K562 (cell line): Measurements from ENCODE around the gene TRIM38. TPM values are rescaled to one million over a fixed set of nuclear protein-coding genes. Genes with fewer than 3 reads are reported as not detected.

Experiments used
- DMBX1 ChIP-seq: fragments of 250-450 bp; sonication (Bioruptor Pico); IDR thresholded peaks from 2 replicates; pipeline ENCODE4 v1.8.0; 2022; ENCODE audit warnings: inconsistent platforms, mild to moderate bottlenecking, moderate library complexity, borderline replicate concordance
- ELF1 ChIP-seq: fragments of 200-800 bp; sonication (Bioruptor generic); IDR thresholded peaks from 2 replicates; pipeline ENCODE4 v1.6.1; 2016; ENCODE audit warnings: missing genetic modification characterization, missing compliant biosample characterization
- FOXK2 ChIP-seq, 2 experiments: fragments of 450-650 bp; IDR thresholded peaks in 1 of 2; conservative IDR thresholded peaks in 1 of 2; 2 replicates each; pipeline ENCODE4 v1.6.1; 2016; ENCODE audit warnings: low read depth in 2 of 2, mild to moderate bottlenecking in 1 of 2
- POLR2B ChIP-seq: fragments of 450-650 bp; IDR thresholded peaks from 2 replicates; pipeline ENCODE4 v1.6.1; 2018; ENCODE audit warnings: low read depth; ENCODE audit not compliant: partially characterized antibody
- TEAD2 ChIP-seq: fragments of 450-650 bp; IDR thresholded peaks from 2 replicates; pipeline ENCODE4 v1.6.1; 2016; ENCODE audit warnings: missing genetic modification characterization, control low read depth, missing compliant biosample characterization
- YY1 ChIP-seq, 3 experiments: IDR thresholded peaks; 2 replicates each; pipeline ENCODE4 v1.6.1; 2011; ENCODE audit warnings: low read length in 2 of 3, mild to moderate bottlenecking in 2 of 3, moderate library complexity in 2 of 3, borderline replicate concordance in 1 of 3, control low read depth in 1 of 3, low read depth in 1 of 3; ENCODE audit not compliant: insufficient read depth in 3 of 3, insufficient replicate concordance in 2 of 3, control insufficient read depth in 1 of 3, insufficient read length in 1 of 3; ENCODE audit errors: extremely low read depth in 1 of 3
- ZNF146 ChIP-seq: IDR thresholded peaks from one replicate; pipeline ENCODE4 v1.6.1; 2018; ENCODE audit warnings: missing compliant biosample characterization; ENCODE audit not compliant: unreplicated experiment
- ZNF644 ChIP-seq: fragments of 200-800 bp; sonication (Bioruptor generic); IDR thresholded peaks from 2 replicates; pipeline ENCODE4 v1.6.1; 2016; ENCODE audit warnings: low read depth, missing genetic modification characterization, missing compliant biosample characterization
- polyA plus RNA-seq, 8 experiments: library from polyadenylated mRNA; depleted of rRNA in 4 of 8; stranded (reverse) in 5 of 8; unstranded in 3 of 8; fragments of >200 nt; fragmentation: Nextera tagmentation in 2 of 8; fragmentation: Illumina TruSeq in 1 of 8; extraction: Ambion mirVana in 2 of 8; extraction: Trizol in 1 of 8; gene quantifications; 2 replicates each; pipeline versions ENCODE4 v1.2.1 to v1.2.3, GENCODE V29; 2011 to 2014; ENCODE audit warnings: inconsistent platforms in 1 of 8, missing spikeins in 1 of 8
- total RNA-seq, 7 experiments: library from RNA; depleted of rRNA in 6 of 7; stranded (reverse); fragments of >200 nt in 6 of 7; fragmentation: Illumina TruSeq in 2 of 7; extraction: Trizol in 2 of 7; gene quantifications; 2 replicates each; pipeline versions ENCODE4 v1.2.1 to v1.2.3, GENCODE V29; 2011 to 2021; ENCODE audit warnings: low replicate concordance in 1 of 7
- TF ChIP-seq, protein P1 (sequence below): sonication (generic); IDR thresholded peaks from 2 replicates; pipeline ENCODE4 v1.6.1; 2016
- TF ChIP-seq, protein P2 (sequence below): fragments of 450-650 bp; IDR thresholded peaks from 2 replicates; pipeline ENCODE4 v1.6.1; 2018; ENCODE audit not compliant: partially characterized antibody
- TF ChIP-seq, protein P3 (sequence below): sonication (generic); formaldehyde crosslinking; IDR thresholded peaks from 2 replicates; pipeline ENCODE4 v1.8.0; 2022; ENCODE audit warnings: missing genetic modification reagents, mild to moderate bottlenecking, borderline replicate concordance
- TF ChIP-seq, protein P4 (sequence below), 2 experiments: IDR thresholded peaks in 1 of 2; conservative IDR thresholded peaks in 1 of 2; 2 replicates each; pipeline ENCODE4 v1.6.1; 2016; ENCODE audit warnings: low read depth in 2 of 2, mild to moderate bottlenecking in 1 of 2, missing compliant biosample characterization in 1 of 2, missing genetic modification characterization in 1 of 2, moderate library complexity in 1 of 2
- TF ChIP-seq, protein P5 (sequence below): sonication (generic); formaldehyde crosslinking; IDR thresholded peaks from 2 replicates; pipeline ENCODE4 v1.8.1; 2023; ENCODE audit warnings: mild to moderate bottlenecking, missing genetic modification reagents

Gene TRIM38
- total and polyA plus RNA-seq, 9 of the 15 experiments (the other 6 are each of a cell fraction or from before 2014, with no cell fraction given): 1.7 to 6.7 (median 6.3) TPM

DNA sequence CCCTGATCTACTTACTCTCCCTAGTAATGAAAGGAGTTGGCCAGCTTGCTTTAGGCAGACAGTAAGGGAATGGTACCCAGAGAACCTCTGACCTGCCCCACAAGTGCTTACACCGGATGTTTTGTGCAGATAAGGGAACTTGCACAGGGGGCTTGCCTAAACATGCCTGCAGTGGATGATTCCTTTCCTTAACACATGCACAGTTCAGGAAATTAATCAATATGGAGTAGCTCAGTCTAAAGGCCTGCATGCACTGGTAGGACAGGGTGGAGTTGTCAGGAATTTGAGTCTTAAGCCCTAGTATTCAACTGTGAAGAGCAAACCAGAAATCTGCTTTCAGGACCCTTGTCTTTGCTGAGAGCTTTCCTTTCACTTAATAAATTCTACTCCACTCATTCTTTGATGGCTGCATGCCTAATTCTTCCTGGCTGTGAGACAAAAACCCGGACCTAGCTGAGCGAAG lies 3.9 kb upstream of the TRIM38 start (continued):
- no peak for TF ChIP-seq POLR2B
- TF ChIP-seq, protein P1, sequence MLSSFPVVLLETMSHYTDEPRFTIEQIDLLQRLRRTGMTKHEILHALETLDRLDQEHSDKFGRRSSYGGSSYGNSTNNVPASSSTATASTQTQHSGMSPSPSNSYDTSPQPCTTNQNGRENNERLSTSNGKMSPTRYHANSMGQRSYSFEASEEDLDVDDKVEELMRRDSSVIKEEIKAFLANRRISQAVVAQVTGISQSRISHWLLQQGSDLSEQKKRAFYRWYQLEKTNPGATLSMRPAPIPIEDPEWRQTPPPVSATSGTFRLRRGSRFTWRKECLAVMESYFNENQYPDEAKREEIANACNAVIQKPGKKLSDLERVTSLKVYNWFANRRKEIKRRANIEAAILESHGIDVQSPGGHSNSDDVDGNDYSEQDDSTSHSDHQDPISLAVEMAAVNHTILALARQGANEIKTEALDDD: 0 out of 2 replicates have a peak, but pooled peaks have one; percentile 39
- no peak for TF ChIP-seq ZNF644
- no peak for TF ChIP-seq ZNF146
- TF ChIP-seq, protein P2, sequence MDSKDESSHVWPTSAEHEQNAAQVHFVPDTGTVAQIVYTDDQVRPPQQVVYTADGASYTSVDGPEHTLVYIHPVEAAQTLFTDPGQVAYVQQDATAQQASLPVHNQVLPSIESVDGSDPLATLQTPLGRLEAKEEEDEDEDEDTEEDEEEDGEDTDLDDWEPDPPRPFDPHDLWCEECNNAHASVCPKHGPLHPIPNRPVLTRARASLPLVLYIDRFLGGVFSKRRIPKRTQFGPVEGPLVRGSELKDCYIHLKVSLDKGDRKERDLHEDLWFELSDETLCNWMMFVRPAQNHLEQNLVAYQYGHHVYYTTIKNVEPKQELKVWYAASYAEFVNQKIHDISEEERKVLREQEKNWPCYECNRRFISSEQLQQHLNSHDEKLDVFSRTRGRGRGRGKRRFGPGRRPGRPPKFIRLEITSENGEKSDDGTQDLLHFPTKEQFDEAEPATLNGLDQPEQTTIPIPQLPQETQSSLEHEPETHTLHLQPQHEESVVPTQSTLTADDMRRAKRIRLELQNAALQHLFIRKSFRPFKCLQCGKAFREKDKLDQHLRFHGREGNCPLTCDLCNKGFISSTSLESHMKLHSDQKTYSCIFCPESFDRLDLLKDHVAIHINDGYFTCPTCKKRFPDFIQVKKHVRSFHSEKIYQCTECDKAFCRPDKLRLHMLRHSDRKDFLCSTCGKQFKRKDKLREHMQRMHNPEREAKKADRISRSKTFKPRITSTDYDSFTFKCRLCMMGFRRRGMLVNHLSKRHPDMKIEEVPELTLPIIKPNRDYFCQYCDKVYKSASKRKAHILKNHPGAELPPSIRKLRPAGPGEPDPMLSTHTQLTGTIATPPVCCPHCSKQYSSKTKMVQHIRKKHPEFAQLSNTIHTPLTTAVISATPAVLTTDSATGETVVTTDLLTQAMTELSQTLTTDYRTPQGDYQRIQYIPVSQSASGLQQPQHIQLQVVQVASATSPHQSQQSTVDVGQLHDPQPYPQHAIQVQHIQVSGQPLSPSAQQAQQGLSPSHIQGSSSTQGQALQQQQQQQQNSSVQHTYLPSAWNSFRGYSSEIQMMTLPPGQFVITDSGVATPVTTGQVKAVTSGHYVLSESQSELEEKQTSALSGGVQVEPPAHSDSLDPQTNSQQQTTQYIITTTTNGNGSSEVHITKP: peak; percentile 53
- no peak; the same call in 1 of the 2 replicates for TF ChIP-seq DMBX1
- TF ChIP-seq, protein P3, sequence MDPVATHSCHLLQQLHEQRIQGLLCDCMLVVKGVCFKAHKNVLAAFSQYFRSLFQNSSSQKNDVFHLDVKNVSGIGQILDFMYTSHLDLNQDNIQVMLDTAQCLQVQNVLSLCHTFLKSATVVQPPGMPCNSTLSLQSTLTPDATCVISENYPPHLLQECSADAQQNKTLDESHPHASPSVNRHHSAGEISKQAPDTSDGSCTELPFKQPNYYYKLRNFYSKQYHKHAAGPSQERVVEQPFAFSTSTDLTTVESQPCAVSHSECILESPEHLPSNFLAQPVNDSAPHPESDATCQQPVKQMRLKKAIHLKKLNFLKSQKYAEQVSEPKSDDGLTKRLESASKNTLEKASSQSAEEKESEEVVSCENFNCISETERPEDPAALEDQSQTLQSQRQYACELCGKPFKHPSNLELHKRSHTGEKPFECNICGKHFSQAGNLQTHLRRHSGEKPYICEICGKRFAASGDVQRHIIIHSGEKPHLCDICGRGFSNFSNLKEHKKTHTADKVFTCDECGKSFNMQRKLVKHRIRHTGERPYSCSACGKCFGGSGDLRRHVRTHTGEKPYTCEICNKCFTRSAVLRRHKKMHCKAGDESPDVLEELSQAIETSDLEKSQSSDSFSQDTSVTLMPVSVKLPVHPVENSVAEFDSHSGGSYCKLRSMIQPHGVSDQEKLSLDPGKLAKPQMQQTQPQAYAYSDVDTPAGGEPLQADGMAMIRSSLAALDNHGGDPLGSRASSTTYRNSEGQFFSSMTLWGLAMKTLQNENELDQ (CRISPR knock-in tag): no peak
- TF ChIP-seq TEAD2 (tag): no peak
- no peak for TF ChIP-seq FOXK2 (conservative IDR thresholded peaks at IDR 0.05 in 1 of 2, IDR thresholded peaks at IDR 0.05 in 1 of 2; ENCODE audit: low read depth in 2 of 2)
- TF ChIP-seq, protein P4, sequence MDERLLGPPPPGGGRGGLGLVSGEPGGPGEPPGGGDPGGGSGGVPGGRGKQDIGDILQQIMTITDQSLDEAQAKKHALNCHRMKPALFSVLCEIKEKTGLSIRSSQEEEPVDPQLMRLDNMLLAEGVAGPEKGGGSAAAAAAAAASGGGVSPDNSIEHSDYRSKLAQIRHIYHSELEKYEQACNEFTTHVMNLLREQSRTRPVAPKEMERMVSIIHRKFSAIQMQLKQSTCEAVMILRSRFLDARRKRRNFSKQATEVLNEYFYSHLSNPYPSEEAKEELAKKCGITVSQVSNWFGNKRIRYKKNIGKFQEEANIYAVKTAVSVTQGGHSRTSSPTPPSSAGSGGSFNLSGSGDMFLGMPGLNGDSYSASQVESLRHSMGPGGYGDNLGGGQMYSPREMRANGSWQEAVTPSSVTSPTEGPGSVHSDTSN (CRISPR knock-in tag; IDR thresholded peaks at IDR 0.05; ENCODE audit: low read depth): no peak
- TF ChIP-seq, protein P4 (tag; conservative IDR thresholded peaks at IDR 0.05; ENCODE audit: low read depth): no peak
- TF ChIP-seq, protein P5, sequence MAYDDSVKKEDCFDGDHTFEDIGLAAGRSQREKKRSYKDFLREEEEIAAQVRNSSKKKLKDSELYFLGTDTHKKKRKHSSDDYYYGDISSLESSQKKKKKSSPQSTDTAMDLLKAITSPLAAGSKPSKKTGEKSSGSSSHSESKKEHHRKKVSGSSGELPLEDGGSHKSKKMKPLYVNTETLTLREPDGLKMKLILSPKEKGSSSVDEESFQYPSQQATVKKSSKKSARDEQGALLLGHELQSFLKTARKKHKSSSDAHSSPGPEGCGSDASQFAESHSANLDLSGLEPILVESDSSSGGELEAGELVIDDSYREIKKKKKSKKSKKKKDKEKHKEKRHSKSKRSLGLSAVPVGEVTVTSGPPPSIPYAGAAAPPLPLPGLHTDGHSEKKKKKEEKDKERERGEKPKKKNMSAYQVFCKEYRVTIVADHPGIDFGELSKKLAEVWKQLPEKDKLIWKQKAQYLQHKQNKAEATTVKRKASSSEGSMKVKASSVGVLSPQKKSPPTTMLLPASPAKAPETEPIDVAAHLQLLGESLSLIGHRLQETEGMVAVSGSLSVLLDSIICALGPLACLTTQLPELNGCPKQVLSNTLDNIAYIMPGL: no peak
- no peak for TF ChIP-seq ELF1 (tag)
- TF ChIP-seq YY1 (IDR thresholded peaks at IDR 0.05; ENCODE audit: borderline replicate concordance in 1 of 3, control insufficient read depth in 1 of 3, extremely low read depth in 1 of 3, insufficient read depth in 3 of 3, insufficient read length in 1 of 3, insufficient replicate concordance in 2 of 3, low read depth in 1 of 3, low read length in 2 of 3): peak in 1 of 3 experiments; percentile 15
